Posterior cingulate gyrus (tissue), 11 donors: ENCODE measurements around the gene KCNQ1.
A peak's percentile ranks its signal among the peaks of the same experiment; 100 is the strongest.

Experiments
- DNase-seq, 10 donors: peaks; one replicate each; pipeline versions ENCODE4 v3.0.0 to v3.0.0-alpha.2; 2020 to 2021; ENCODE audit warnings: mixed read lengths in 3 of 10
- intact Hi-C: fragments of 100-400 bp; cut with DNase I; formaldehyde crosslinking; loops from one replicate; pipeline ENCODE4 v1.15.1; 2023

Gene KCNQ1

GRCh38 chr11:2752923-2753322 lies 308.1 kb downstream of the KCNQ1 start:
- intact Hi-C loops = no loop called here
- DNase-seq = peak in 4 of 10 donors; percentile 0 to 37 (median 19)

- DNase-seq = peak in 4 of 10 donors; percentile 1 to 48 (median 21)
- intact Hi-C loops = no loop called here
These were observed 309.2 kb downstream of the KCNQ1 start for GRCh38 chr11:2754008-2754407.

- intact Hi-C loops = no loop called here
- peak in 1 of 10 donors; percentile 3 for DNase-seq
These were observed 310.3 kb downstream of the KCNQ1 start for GRCh38 chr11:2755071-2755470.

GRCh38 chr11:2758751-2759150 lies 313.9 kb downstream of the KCNQ1 start:
- intact Hi-C loops = no loop called here
- peak in 5 of 10 donors; percentile 3 to 11 (median 8) for DNase-seq

GRCh38 chr11:2759228-2760195 lies 314.7 kb downstream of the KCNQ1 start:
- DNase-seq = peak in 8 of 10 donors; percentile 3 to 72 (median 14)
- intact Hi-C loops = no loop called here

GRCh38 chr11:2760196-2760871 lies 315.5 kb downstream of the KCNQ1 start:
- intact Hi-C loops = no loop called here
- peak in 8 of 10 donors; percentile 2 to 73 (median 6) for DNase-seq

GRCh38 chr11:2761131-2762030 lies 316.6 kb downstream of the KCNQ1 start:
- DNase-seq = peak in 9 of 10 donors; percentile 2 to 75 (median 9)
- intact Hi-C loops = no loop called here

- intact Hi-C loops = no loop called here
These were observed 317.2 kb downstream of the KCNQ1 start for GRCh38 chr11:2762031-2762380.

GRCh38 chr11:2762451-2762850 lies 317.6 kb downstream of the KCNQ1 start:
- DNase-seq = peak in 6 of 10 donors; percentile 2 to 59 (median 22)
- intact Hi-C loops = no loop called here

More at GRCh38 chr11:2762031-2762380, 317.2 kb downstream of the KCNQ1 start:
- DNase-seq = peak in 1 of 10 donors; percentile 1

GRCh38 chr11:2763984-2764383 lies 319.2 kb downstream of the KCNQ1 start:
- no peak for DNase-seq
- intact Hi-C loops = no loop called here

- intact Hi-C loops = no loop called here
These were observed 320.7 kb downstream of the KCNQ1 start for GRCh38 chr11:2765491-2765890.

GRCh38 chr11:2766166-2766565 lies 321.4 kb downstream of the KCNQ1 start:
- DNase-seq = peak in 3 of 10 donors; percentile 2 to 50 (median 9)
- intact Hi-C loops = no loop called here

More at GRCh38 chr11:2765491-2765890, 320.7 kb downstream of the KCNQ1 start:
- DNase-seq = no peak

- intact Hi-C loops = no loop called here
- peak in 1 of 10 donors; percentile 34 for DNase-seq
These were observed 322.3 kb downstream of the KCNQ1 start for GRCh38 chr11:2767071-2767470.

- DNase-seq = peak in 3 of 10 donors; percentile 8 to 37 (median 9)
- intact Hi-C loops = no loop called here
These were observed 323.0 kb downstream of the KCNQ1 start for GRCh38 chr11:2767801-2768200.

GRCh38 chr11:2768471-2769408 lies 323.9 kb downstream of the KCNQ1 start:
- DNase-seq = peak in 7 of 10 donors; percentile 1 to 68 (median 23)

GRCh38 chr11:2769409-2770095 lies 324.7 kb downstream of the KCNQ1 start:
- intact Hi-C loops = no loop called here
- DNase-seq = peak in 6 of 10 donors; percentile 4 to 64 (median 16)

More at GRCh38 chr11:2768471-2769408, 323.9 kb downstream of the KCNQ1 start:
- intact Hi-C loops = no loop called here

GRCh38 chr11:2770096-2770751 lies 325.4 kb downstream of the KCNQ1 start:
- peak in 6 of 10 donors; percentile 1 to 72 (median 38) for DNase-seq
- intact Hi-C loops = no loop called here
